NB4 (cell line): Measurements from ENCODE around the gene SLC19A1.

ENCODE experiments used
- DNase-seq: peaks from one replicate; pipeline ENCODE4 v3.0.0; 2010; ENCODE audit warnings: low read depth
- H3K4me3 ChIP-seq: one replicate; pipeline ENCODE4 v1.5.1; 2011; ENCODE audit warnings: mild to moderate bottlenecking, low read depth, low read length, moderate library complexity
- CTCF ChIP-seq: IDR thresholded peaks from one replicate; pipeline ENCODE4 v1.5.1; 2012; ENCODE audit warnings: low read depth, low read length
- MAX ChIP-seq: IDR thresholded peaks from 2 replicates; pipeline ENCODE4 v1.6.1; 2011; ENCODE audit warnings: low read depth, low read length
- MYC ChIP-seq: IDR thresholded peaks from 2 replicates; pipeline ENCODE4 v1.6.1; 2011; ENCODE audit warnings: low read depth, low read length
- POLR2A ChIP-seq: IDR thresholded peaks from 2 replicates; pipeline ENCODE4 v1.6.1; 2011; ENCODE audit warnings: mild to moderate bottlenecking; ENCODE audit not compliant: insufficient read length; ENCODE audit errors: extremely low read depth

The SLC19A1 gene

GRCh38 chr21:45588086-45588825 is 46.0 kb upstream of the SLC19A1 start:
- no peak for DNase-seq
- TF ChIP-seq MAX (no peak), MYC (no peak), POLR2A (no peak), CTCF (no peak)
- no peak overlapping the region for H3K4me3 ChIP-seq

GRCh38 chr21:45586289-45586858 is 44.1 kb upstream of the SLC19A1 start:
- TF ChIP-seq MYC (no peak), MAX (no peak), CTCF (no peak), POLR2A (no peak)
- DNase-seq: peak; percentile 19
- H3K4me3 ChIP-seq: no peak overlapping the region

- TF ChIP-seq MAX (no peak), POLR2A (no peak), MYC (no peak), CTCF (no peak)
- DNase-seq: no peak
- H3K4me3 ChIP-seq: no peak overlapping the region
Measured at GRCh38 chr21:45584786-45585185, 42.5 kb upstream of the SLC19A1 start.

GRCh38 chr21:45583831-45584509 is 41.7 kb upstream of the SLC19A1 start:
- H3K4me3 ChIP-seq: no peak overlapping the region
- no peak for DNase-seq
- no peak for TF ChIP-seq CTCF
- no peak for TF ChIP-seq POLR2A
- no peak for TF ChIP-seq MAX
- no peak for TF ChIP-seq MYC

- no peak for DNase-seq
- TF ChIP-seq MAX: no peak
- no peak for TF ChIP-seq CTCF
- no peak for TF ChIP-seq MYC
- no peak for TF ChIP-seq POLR2A
- H3K4me3 ChIP-seq: no peak overlapping the region
Measured at GRCh38 chr21:45582128-45582527, 39.9 kb upstream of the SLC19A1 start.
